HepG2 (cell line): ENCODE results near the gene DHX16. TPM values are rescaled to one million over a fixed set of nuclear protein-coding genes. Genes with fewer than 3 reads are reported as not detected.
A peak's percentile ranks its signal among the peaks of the same experiment; 100 is the strongest.

Experiments
- ATAC-seq: fragments of 200-7000 bp; cut with Tn5 transposase; 3 replicates; pipeline ENCODE4 v1.9.1; 2020; ENCODE audit warnings: mild to moderate bottlenecking, moderate library complexity
- BruUV-seq: library from RNA; stranded (reverse); fragments of 400-500 nt; replicated peaks from 2 replicates; lab custom pipeline; 2021; lab: Mats Ljungman, UMichigan
- CTCF ChIA-PET: fragments of 300-600 bp; formaldehyde crosslinking; extraction: SDS; loops from one replicate; lab custom pipeline; 2021; ENCODE audit warnings: low total read pairs, inconsistent platforms, low intra/inter-chr PET ratio; lab: Yijun Ruan, JAX
- POLR2A ChIA-PET: fragments of 350-600 bp; sonication (Branson Sonifier 250); formaldehyde crosslinking; loops from one replicate; lab custom pipeline; 2020; ENCODE audit warnings: antibody characterized with exemption, inconsistent platforms; lab: Yijun Ruan, JAX
- DNase-seq: peaks from one replicate; pipeline ENCODE4 v3.0.0-alpha.2; 2015; ENCODE audit warnings: low spot score
- FAIRE-seq: peaks from 3 replicates; lab custom pipeline; 2011; peaks lifted over from hg19 to GRCh38; lab: Jason Lieb, UNC
- H2AFZ ChIP-seq: one replicate; pipeline ENCODE4 v1.6.1; 2011; ENCODE audit warnings: low read length, inconsistent platforms
- H3K27ac ChIP-seq: fragments of 300-600 bp; 3 replicates; pipeline ENCODE4 v1.8.0; 2011; ENCODE audit warnings: mixed run types, mild to moderate bottlenecking, mixed read lengths, low read length, inconsistent platforms; ENCODE audit not compliant: insufficient read depth; ENCODE audit errors: extremely low read length
- H3K27me3 ChIP-seq, 2 experiments: fragments of 200-600 bp in 1 of 2; 2 replicates in 1 of 2; 3 replicates in 1 of 2; pipeline versions ENCODE4 v1.6.0 to v1.8.0; 2011; ENCODE audit warnings: low read length in 2 of 2, mild to moderate bottlenecking in 2 of 2, moderate library complexity in 2 of 2, inconsistent platforms in 1 of 2; ENCODE audit not compliant: insufficient read depth in 2 of 2, control insufficient read depth in 1 of 2
- H3K36me3 ChIP-seq, 2 experiments: fragments of 200-600 bp in 1 of 2; replicated peaks in 1 of 2; 2 replicates in 1 of 2; 3 replicates in 1 of 2; pipeline versions ENCODE4 v1.5.1 to v1.8.0; 2011; ENCODE audit warnings: low read length in 2 of 2, inconsistent platforms in 1 of 2; ENCODE audit not compliant: insufficient read depth in 2 of 2, control insufficient read depth in 1 of 2
- H3K4me1 ChIP-seq: 2 replicates; pipeline ENCODE4 v1.5.1; 2012; ENCODE audit warnings: low read length, inconsistent platforms; ENCODE audit not compliant: insufficient read depth
- H3K4me2 ChIP-seq: 2 replicates; pipeline ENCODE4 v1.6.0; 2011; ENCODE audit warnings: low read depth, low read length, inconsistent platforms
- H3K4me3 ChIP-seq, 3 experiments: fragments of 200-600 bp in 1 of 3; sonication (generic), shearing (Covaris generic) in 1 of 3; replicated peaks in 1 of 3; 2 replicates each; pipeline ENCODE4 v1.5.1; 2011 to 2016; ENCODE audit warnings: low read length in 3 of 3, inconsistent platforms in 2 of 3, low read depth in 2 of 3, mild to moderate bottlenecking in 2 of 3, control low read depth in 1 of 3, mixed read lengths in 1 of 3; ENCODE audit not compliant: insufficient read depth in 1 of 3
- H3K79me2 ChIP-seq: one replicate; pipeline ENCODE4 v1.6.1; 2011; ENCODE audit warnings: low read length, inconsistent platforms; ENCODE audit not compliant: insufficient read depth
- H3K9ac ChIP-seq: 2 replicates; pipeline ENCODE4 v1.6.0; 2011; ENCODE audit warnings: mild to moderate bottlenecking, low read depth, low read length, inconsistent platforms; ENCODE audit not compliant: insufficient read depth
- H3K9me3 ChIP-seq: 2 replicates; pipeline ENCODE4 v1.5.1; 2012; ENCODE audit warnings: mild to moderate bottlenecking, low read length
- H4K20me1 ChIP-seq: 2 replicates; pipeline ENCODE4 v1.6.0; 2011; ENCODE audit warnings: inconsistent platforms, mild to moderate bottlenecking, low read length, moderate library complexity; ENCODE audit not compliant: insufficient read depth
- EP300 ChIP-seq, 3 experiments: sonication (generic) in 1 of 3; formaldehyde crosslinking in 1 of 3; IDR thresholded peaks; 2 replicates each; pipeline versions ENCODE4 v1.5.1 to v1.6.1; 2011 to 2020; ENCODE audit warnings: low read depth in 2 of 3, low read length in 2 of 3, borderline replicate concordance in 1 of 3, improper control_type of control experiment in 1 of 3, mild to moderate bottlenecking in 1 of 3, missing genetic modification reagents in 1 of 3, moderate library complexity in 1 of 3
- FOXO4 ChIP-seq: sonication (generic); formaldehyde crosslinking; conservative IDR thresholded peaks from 2 replicates; pipeline ENCODE4 v1.8.1; 2023; ENCODE audit warnings: missing genetic modification reagents
- HNRNPH1 ChIP-seq: fragments of 200-400 bp; formaldehyde crosslinking; optimal IDR thresholded peaks from 2 replicates; pipeline ENCODE3; 2017; ENCODE audit warnings: mild to moderate bottlenecking, low read depth, low read length
- MAX ChIP-seq: IDR thresholded peaks from 2 replicates; pipeline ENCODE4 v1.6.1; 2012; ENCODE audit warnings: inconsistent platforms
- MED1 ChIP-seq: sonication (generic); formaldehyde crosslinking; IDR thresholded peaks from 2 replicates; pipeline ENCODE4 v1.4.0; 2020; ENCODE audit warnings: missing genetic modification reagents
- RBM22 ChIP-seq: fragments of 200-400 bp; formaldehyde crosslinking; optimal IDR thresholded peaks from 2 replicates; pipeline ENCODE3; 2017; ENCODE audit warnings: mild to moderate bottlenecking, low read length, moderate library complexity
- SNAPC2 ChIP-seq: sonication (generic); formaldehyde crosslinking; IDR thresholded peaks from 2 replicates; pipeline ENCODE4 v1.8.1; 2022; ENCODE audit warnings: mild to moderate bottlenecking, missing genetic modification reagents
- ZBTB33 ChIP-seq: sonication (generic); formaldehyde crosslinking; IDR thresholded peaks from 2 replicates; pipeline ENCODE4 v1.4.0; 2020; ENCODE audit warnings: missing genetic modification reagents
- ZBTB38 ChIP-seq: sonication (generic); formaldehyde crosslinking; IDR thresholded peaks from 2 replicates; pipeline ENCODE4 v1.5.1; 2020; ENCODE audit warnings: mild to moderate bottlenecking, missing genetic modification reagents
- ZBTB42 ChIP-seq: sonication (generic); formaldehyde crosslinking; IDR thresholded peaks from 2 replicates; pipeline ENCODE4 v1.5.0; 2020; ENCODE audit warnings: mild to moderate bottlenecking, missing genetic modification reagents
- ZNF674 ChIP-seq: sonication (generic); formaldehyde crosslinking; IDR thresholded peaks from 2 replicates; pipeline ENCODE4 v1.5.0; 2020; ENCODE audit warnings: low read depth, mild to moderate bottlenecking, missing genetic modification reagents
- ZNF75D ChIP-seq: sonication (generic); formaldehyde crosslinking; IDR thresholded peaks from 2 replicates; pipeline ENCODE4 v1.8.1; 2023; ENCODE audit warnings: missing genetic modification reagents, mild to moderate bottlenecking, borderline replicate concordance
- WGBS: methylation state at CpG from one replicate; pipeline ENCODE4 v1.1.6; 2017; ENCODE audit warnings: low lambda C conversion rate; 5-methylcytosine and 5-hydroxymethylcytosine counted together
- in situ Hi-C: cut with HindIII; loops from 2 replicates; pipeline ENCODE4 v1.10.0; 2017; ENCODE audit warnings: low pct_unique_long_range_greater_than_20kb; ENCODE audit not compliant: extremely low pct_ligation_motif_present
- intact Hi-C: fragments of 100-400 bp; cut with micrococcal nuclease; formaldehyde crosslinking; loops from one replicate; pipeline ENCODE4 v1.10.0; 2022; ENCODE audit not compliant: unreplicated experiment
- polyA plus RNA-seq, 8 experiments: library from polyadenylated mRNA; depleted of rRNA in 3 of 8; stranded (reverse) in 7 of 8; unstranded in 1 of 8; fragments of >200 nt; fragmentation: Illumina TruSeq in 4 of 8; extraction: Trizol in 4 of 8; gene quantifications; 2 replicates each; pipeline versions ENCODE4 v1.2.1 to v1.2.3, GENCODE V29; 2011 to 2016; ENCODE audit warnings: low read depth in 4 of 8, missing spikeins in 1 of 8, mixed read lengths in 1 of 8; ENCODE audit not compliant: insufficient read depth in 1 of 8
- total RNA-seq, 5 experiments: library from RNA; depleted of rRNA; stranded (reverse); fragments of >200 nt; fragmentation: Illumina TruSeq; extraction: Trizol; gene quantifications; 2 replicates each; pipeline ENCODE4 v1.2.3, GENCODE V29; 2016; ENCODE audit warnings: low read depth in 1 of 5

The DHX16 gene
- total and polyA plus RNA-seq, 2 of the 13 experiments (the other 11 are each of a cell fraction or from before 2014, with no cell fraction given), result 57.0 to 58.5 TPM

- TF ChIP-seq MAX (no peak), HNRNPH1 (no peak), FOXO4 (CRISPR knock-in tag) (no peak), ZNF75D (0 out of 2 replicates have a peak, but pooled peaks have one; percentile 33), SNAPC2 (CRISPR knock-in tag) (no peak), EP300 (IDR thresholded peaks at IDR 0.05; ENCODE audit: low read depth in 2 of 2, low read length in 2 of 2) (no peak), EP300 (CRISPR knock-in tag; IDR thresholded peaks at IDR 0.05; ENCODE audit: borderline replicate concordance) (no peak), MED1 (CRISPR knock-in tag) (no peak), ZBTB33 (CRISPR knock-in tag) (no peak), RBM22 (peak; percentile 83), ZNF674 (CRISPR knock-in tag) (no peak), ZBTB42 (CRISPR knock-in tag) (no peak), ZBTB38 (no peak)
- H3K27ac ChIP-seq, result no peak overlapping the region
- intact Hi-C loops, result no loop called here
- CTCF ChIA-PET, result no interaction called here
- BruUV-seq, result no TSS peak
- peaks cover 15% of the 10 kb centered on the region for H3K79me2 ChIP-seq
- H3K9me3 ChIP-seq, result no peaks in the 10 kb centered on the region
- POLR2A ChIA-PET, result interaction anchor here (1.5 to 1.7 kb wide), 2 partner anchors 21 to 38 kb away, joined by 3 to 5 read pairs; partner anchors contain the start of gene DHX16
- no peak overlapping the region for H3K4me2 ChIP-seq
- H4K20me1 ChIP-seq, result no peaks in the 10 kb centered on the region
- H3K4me3 ChIP-seq, result no peak overlapping the region
- H3K9ac ChIP-seq, result no peak overlapping the region
- H3K27me3 ChIP-seq, result no peaks in the 10 kb centered on the region; a peak in 1 of 5 replicates
- H3K4me1 ChIP-seq, result peaks cover 44% of the 10 kb centered on the region
- ATAC-seq, result no peak
- WGBS, result 96% methylated on average over 12 of the region's 12 CpGs
- no peak for DNase-seq
- no peak for FAIRE-seq
- H3K36me3 ChIP-seq, result peaks cover 17 to 47% of the 10 kb centered on the region in 2 experiments
- in situ Hi-C loops, result no loop called here
- H2AFZ ChIP-seq, result no peak overlapping the region
Observed at GRCh38 chr6:30651143-30651542, 21.7 kb downstream of the DHX16 start.
